Measurements from ENCODE around the gene TMEM145.

TMEM145 gene

DNA sequence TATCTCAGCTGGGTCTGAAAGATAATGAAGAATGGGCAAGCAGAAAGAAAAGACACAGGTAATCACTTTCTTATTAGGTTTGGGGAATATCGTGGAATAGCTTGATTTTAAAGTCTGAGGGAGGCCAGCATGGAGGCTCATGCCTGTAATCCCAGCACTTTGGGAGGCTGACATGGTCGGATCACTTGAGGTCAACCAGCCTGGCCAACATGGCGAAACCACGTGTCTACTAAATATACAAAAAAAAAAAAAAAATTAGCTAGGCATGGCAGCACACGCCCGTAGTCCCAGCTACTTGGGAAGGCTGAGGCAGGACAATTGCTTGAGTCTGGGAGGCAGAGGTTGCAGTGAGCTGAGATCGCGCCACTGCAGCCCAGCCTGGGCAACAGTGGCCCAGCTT, 9.2 kb upstream of the TMEM145 start:
- intact Hi-C loops (cut with DNase I): no loop called here
- peak in 2 of 10 donors; percentile 51 to 58 for DNase-seq

DNA sequence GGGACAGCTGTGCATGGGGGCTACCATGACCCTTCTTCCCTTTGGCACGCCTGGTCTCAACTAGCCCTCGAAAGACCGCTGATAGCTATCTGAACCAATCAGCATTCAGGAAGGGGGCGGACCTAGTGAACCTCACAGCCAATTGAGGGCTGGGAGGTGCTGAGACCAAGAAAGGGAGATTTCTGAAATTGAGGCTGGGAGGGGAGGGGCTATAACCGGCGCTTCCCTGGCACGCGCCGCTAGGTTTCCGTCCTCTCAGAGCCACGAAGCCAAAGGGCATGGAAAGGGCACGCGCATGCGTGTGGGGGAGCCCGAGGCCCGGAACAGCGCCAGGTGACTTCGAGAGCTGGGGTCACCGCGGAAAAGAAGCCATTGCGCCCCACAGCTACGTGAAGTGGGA, 6.5 kb upstream of the TMEM145 start:
- DNase-seq: peak in 2 of 10 donors; percentile 49

DNA sequence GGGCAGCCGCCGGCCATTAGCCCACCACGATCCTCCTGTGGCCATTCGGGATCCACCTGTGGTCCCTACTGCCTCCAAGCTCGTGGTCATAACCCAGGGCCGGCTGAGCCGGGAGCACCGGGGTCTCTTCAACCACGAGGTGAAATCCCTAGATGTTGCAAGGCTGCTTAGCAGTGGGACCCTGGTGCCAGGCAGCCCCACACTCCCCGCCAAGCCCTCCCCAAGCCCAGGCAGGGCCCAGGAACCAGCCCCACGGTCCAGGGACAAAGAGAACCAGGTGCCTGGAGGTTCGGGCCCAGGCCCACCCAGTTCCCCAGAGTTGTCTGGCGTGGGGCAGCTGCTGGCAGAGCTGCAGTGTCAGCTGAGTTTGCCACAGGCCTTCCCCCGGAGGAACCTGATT, 3.4 kb upstream of the TMEM145 start:
- peak in 1 of 10 donors; percentile 63 for DNase-seq
- intact Hi-C loops (cut with DNase I): no loop called here

More for the DNA sequence above, 6.5 kb upstream of the TMEM145 start:
- intact Hi-C loops (cut with DNase I): no loop called here

GRCh38 chr19:42311657-42312056, 1.5 kb upstream of the TMEM145 start:
- DNase-seq: peak in 2 of 10 donors; percentile 49 to 80
- intact Hi-C loops (cut with DNase I): no loop called here

DNA sequence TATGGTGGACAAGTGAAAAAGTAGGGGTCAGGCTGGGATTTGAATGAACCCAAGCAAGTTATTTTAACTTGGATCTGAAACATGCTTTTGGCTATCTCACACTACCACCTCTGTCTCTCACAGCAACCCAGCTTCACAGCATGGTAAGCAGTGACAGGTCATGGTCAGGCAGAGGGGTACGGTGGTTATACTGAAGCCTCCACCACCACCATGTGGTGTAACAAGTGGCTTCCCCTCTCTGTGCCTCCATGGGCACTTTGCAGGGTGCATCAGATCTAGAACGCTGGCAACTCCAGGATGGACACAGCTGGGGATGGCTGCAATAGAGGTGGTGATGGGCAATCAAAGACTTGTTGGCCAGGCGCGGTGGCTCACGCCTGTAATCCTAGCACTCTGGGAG, 739 bp upstream of the TMEM145 start:
- DNase-seq: peak in 2 of 10 donors; percentile 28 to 44
- intact Hi-C loops (cut with DNase I): no loop called here

DNA sequence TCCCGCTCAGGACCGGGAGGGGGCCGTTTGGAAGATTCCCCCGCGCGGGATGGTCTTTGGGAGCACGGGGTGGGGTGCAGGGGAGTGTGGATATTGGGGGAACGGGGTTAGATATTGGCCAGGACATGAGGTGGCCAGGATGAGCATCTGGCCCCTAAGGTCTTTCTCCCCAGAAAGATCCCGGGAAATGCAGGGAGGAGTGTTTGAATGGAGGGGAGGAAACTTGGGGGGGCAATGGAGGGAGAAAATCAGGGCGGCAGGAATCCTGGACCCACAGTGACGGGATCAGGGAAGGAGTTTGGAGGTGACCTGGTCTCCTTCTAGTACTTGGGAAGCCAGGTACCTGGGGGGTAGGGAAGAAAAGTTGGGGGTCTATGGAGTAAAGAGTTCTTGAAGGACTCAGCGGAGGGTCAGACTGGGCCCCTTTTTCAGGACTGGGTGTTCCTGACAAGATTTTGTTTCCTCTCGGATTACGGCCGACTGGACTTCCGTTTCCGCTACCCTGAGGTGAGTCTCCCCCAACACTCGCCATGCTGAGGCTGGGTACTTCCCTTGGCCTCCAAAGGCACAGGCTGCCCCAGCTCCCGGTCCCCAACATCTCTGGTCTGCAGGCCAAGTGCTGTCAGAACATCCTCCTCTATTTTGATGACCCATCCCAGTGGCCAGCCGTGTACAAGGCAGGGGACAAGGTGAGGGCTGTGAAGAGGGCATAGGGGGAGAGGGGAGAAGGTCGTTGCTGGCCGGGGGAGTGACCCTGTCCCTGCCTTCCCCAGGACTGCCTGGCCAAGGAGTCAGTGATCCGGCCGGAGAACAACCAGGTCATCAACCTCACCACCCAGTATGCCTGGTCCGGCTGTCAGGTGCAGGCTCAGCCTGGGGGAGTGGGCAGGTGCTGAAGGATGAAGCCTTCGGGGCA, 989 bp downstream of the TMEM145 start:
- intact Hi-C loops (cut with DNase I): no loop called here
- peak in 2 of 10 donors; percentile 74 to 77 for DNase-seq

DNA sequence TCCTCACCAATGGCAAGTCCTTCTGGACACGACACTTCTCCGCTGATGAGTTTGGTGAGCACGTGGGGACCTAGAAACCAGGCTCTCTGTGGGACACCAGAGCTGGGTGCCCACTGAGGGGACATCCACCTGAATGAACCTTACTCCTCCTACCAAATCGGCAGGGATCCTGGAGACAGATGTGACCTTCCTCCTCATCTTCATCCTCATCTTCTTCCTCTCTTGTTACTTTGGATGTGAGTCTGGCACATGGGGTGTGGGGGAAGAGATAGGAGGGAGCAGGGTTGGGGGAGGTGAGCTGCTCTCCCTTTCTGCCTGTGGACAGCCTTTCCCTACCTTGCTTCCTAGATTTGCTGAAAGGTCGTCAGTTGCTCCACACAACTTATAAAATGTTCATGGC, 1.9 kb downstream of the TMEM145 start:
- DNase-seq: peak in 1 of 10 donors; percentile 74
- intact Hi-C loops (cut with DNase I): no loop called here

- intact Hi-C loops (cut with DNase I): no loop called here
- peak in 1 of 10 donors; percentile 87 for DNase-seq
These were observed 3.4 kb downstream of the TMEM145 start for GRCh38 chr19:42316223-42317211.

DNA sequence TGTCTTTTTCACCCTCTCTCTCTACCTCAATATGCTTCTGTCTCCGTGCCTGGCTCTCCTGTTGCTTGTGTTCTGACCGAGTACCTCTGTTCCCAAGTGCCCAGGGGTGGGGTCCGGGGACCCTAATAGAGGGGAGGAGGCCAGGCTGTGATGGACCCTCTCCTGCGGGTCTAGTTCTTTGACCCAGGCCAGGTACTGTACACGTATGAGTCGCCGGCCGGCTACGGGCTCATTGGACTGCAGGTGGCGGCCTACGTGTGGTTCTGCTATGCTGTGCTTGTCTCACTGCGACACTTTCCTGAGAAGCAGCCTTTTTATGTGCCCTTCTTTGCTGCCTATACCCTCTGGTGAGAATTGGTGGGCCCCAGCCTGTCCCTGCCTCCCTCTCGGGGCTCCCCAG, 4.4 kb downstream of the TMEM145 start:
- intact Hi-C loops (cut with DNase I): no loop called here
- peak in 1 of 10 donors; percentile 80 for DNase-seq

- peak in 2 of 10 donors; percentile 57 to 73 for DNase-seq
- intact Hi-C loops (cut with DNase I): loop anchor here (10.0 kb wide), 1 partner anchor 78 kb away; the partner anchor contains the start of gene GSK3A
These were observed 9.2 kb downstream of the TMEM145 start for GRCh38 chr19:42322305-42322704.

DNA sequence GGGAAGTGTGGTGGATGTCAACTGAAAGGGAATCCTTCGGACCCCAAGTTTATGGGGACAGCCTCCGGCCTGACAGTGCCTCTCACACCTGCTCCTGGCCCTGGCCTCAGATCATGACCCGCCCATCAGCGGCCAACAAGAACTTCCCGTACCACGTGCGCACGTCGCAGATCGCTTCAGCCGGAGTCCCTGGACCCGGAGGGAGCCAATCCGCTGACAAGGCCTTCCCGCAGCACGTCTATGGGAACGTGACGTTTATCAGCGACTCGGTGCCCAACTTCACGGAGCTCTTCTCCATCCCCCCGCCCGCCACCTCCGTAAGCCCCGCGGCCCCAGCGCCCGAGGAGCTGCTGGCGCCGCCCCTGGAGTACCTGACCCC, 10.4 kb downstream of the TMEM145 start:
- DNase-seq: peak in 2 of 10 donors; percentile 56 to 75
- intact Hi-C loops (cut with DNase I): loop anchor here (10.0 kb wide), 1 partner anchor 79 kb away; the partner anchor contains the start of gene GSK3A

DNA sequence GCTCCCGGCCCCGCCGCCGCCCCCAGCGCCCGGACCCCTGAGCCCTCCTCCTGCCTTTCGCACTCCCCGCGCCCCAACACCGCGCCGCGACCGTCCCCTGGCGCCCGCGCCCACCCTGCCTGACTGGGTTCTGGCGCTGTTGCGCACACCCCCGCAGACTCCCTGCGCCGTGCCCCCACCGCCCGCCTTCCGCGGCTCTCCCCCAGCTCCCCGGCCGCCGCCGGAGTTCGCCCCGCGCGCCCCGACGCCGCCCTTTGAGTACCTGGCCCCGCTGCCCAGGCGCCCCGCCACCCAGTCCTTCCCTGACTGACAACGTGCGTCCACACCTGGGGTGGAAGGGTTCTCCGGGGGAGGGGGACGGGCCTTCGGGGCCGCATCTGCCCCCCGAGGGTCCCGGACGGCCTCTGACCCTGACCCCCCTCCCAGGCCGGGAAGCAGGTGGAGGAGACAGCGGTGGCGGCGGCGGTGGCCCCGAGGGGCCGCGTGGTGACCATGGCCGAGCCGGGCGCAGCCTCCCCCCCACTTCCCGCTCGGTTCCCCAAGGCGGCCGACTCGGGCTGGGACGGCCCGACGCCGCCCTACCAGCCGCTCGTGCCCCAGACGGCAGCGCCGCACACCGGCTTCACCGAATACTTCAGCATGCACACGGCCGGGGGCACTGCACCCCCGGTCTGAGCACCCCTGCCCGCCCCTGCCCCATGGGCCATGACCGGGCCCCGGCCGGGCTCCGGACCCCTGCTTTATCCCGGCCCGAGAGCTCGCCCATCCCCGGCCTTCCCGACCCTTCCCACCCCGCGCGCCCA, 10.9 kb downstream of the TMEM145 start:
- peak in 3 of 10 donors; percentile 18 to 85 (median 73) for DNase-seq
- intact Hi-C loops (cut with DNase I): loop anchor here (2.0 to 10.0 kb wide), 2 partner anchors 39 to 79 kb away; partner anchors contain the start of gene GSK3A

- intact Hi-C loops (cut with DNase I): loop anchor here (2.0 to 10.0 kb wide), 3 partner anchors 40 to 80 kb away; partner anchors contain the start of gene GSK3A
- peak in 1 of 10 donors; percentile 84 for DNase-seq
These were observed 11.7 kb downstream of the TMEM145 start for GRCh38 chr19:42324655-42325307.

- intact Hi-C loops (cut with DNase I): loop anchor here (2.0 to 10.0 kb wide), 3 partner anchors 41 to 81 kb away; partner anchors contain the start of gene GSK3A
These were observed 12.3 kb downstream of the TMEM145 start, which contains the start of gene MEGF8 for GRCh38 chr19:42325308-42325895. Gene MEGF8 (plus strand): TSS chr19:42325635. CDS start chr19:42326244, 609 bp downstream.

GRCh38 chr19:42325896-42326771, 13.0 kb downstream of the TMEM145 start:
- intact Hi-C loops (cut with DNase I): loop anchor here (2.0 to 10.0 kb wide), 3 partner anchors 41 to 81 kb away; partner anchors contain the start of gene GSK3A
- peak in 2 of 10 donors; percentile 75 to 78 for DNase-seq

More at GRCh38 chr19:42325308-42325895, 12.3 kb downstream of the TMEM145 start, which contains the start of gene MEGF8:
- DNase-seq: peak; percentile 96 to 100 (median 98)

DNA sequence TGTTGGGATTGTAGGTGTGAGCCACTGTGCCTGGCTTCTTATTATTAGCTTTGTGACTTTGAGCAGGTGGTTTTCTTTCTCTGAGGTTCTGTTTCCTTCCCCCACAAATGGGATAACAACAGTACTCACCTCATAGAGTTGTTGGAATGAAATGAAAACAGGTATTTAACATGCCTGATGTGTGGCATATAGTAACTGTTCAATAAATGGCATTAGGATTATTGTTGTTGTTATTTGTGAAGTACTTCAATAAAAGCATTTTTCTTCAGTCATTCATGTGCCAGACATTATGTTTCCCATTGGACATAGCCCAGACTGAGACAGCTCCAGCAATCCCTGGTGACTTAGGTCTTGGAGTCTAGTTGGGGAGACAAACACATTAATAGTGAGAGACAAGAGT, 13.9 kb downstream of the TMEM145 start:
- DNase-seq: no peak
- intact Hi-C loops (cut with DNase I): loop anchor here (5.0 to 10.0 kb wide), 2 partner anchors 70 to 82 kb away; partner anchors contain the start of gene GSK3A

DNA sequence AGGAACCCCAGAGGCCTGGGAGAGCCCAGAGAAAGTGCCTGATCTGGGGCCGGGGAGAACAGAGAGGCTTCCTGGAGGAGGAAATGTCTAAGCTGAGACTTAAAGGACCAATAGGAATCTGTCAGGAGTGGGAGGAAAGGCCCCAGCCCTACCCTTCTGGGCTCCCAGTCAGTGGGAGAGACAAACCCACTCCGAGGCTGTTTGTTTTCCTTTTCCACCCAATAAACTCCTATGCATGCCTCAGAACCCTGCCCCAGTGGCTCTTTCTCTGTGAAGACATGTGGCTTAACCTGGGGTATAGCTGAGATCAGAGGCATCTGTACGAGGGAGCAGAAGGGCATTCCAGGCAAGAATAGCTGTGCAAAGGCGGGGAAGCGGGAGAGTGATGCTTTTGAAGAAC, 14.3 kb downstream of the TMEM145 start:
- intact Hi-C loops (cut with DNase I): loop anchor here (5.0 to 10.0 kb wide), 2 partner anchors 70 to 83 kb away; partner anchors contain the start of gene GSK3A
- DNase-seq: peak in 1 of 10 donors; percentile 55

All from posterior cingulate gyrus (tissue), 11 donors.